GM23338 (cell line): ENCODE results near the gene OR4D5. TPM values are rescaled to one million over a fixed set of nuclear protein-coding genes. Genes with fewer than 3 reads are reported as not detected.

Experiments
- CREB1 ChIP-seq: fragments of 250-450 bp; sonication (Bioruptor Pico); IDR thresholded peaks from 2 replicates; pipeline ENCODE4 v1.5.0; 2020; ENCODE audit warnings: low read depth, mild to moderate bottlenecking, moderate library complexity
- JUNB ChIP-seq: IDR thresholded peaks from one replicate; pipeline ENCODE4 v1.6.1; 2016; ENCODE audit warnings: antibody characterized with exemption; ENCODE audit not compliant: unreplicated experiment
- STAT1 ChIP-seq: IDR thresholded peaks from one replicate; pipeline ENCODE4 v1.6.1; 2016; ENCODE audit warnings: antibody characterized with exemption; ENCODE audit not compliant: unreplicated experiment
- ZNF114 ChIP-seq: fragments of 250-450 bp; sonication (Bioruptor Pico); IDR thresholded peaks from 2 replicates; pipeline ENCODE4 v1.5.0; 2020; ENCODE audit warnings: mild to moderate bottlenecking, moderate library complexity
- ZNF331 ChIP-seq: fragments of 250-450 bp; sonication (Bioruptor Pico); IDR thresholded peaks from 2 replicates; pipeline ENCODE4 v1.5.0; 2020; ENCODE audit warnings: low read depth, mild to moderate bottlenecking, moderate library complexity
- polyA plus RNA-seq: library from polyadenylated mRNA; unstranded; fragments of >200 nt; fragmentation: Nextera tagmentation; extraction: Ambion mirVana; gene quantifications from 2 replicates; pipeline ENCODE4 v1.2.1, GENCODE V29; 2016
- total RNA-seq: library from RNA; depleted of rRNA; stranded (reverse); fragments of >200 nt; shearing (Covaris generic); gene quantifications from 2 replicates; pipeline ENCODE4 v1.2.3, GENCODE V29; 2014
- TF ChIP-seq, protein P1 (sequence below): fragments of 250-450 bp; sonication (Bioruptor Pico); IDR thresholded peaks from 2 replicates; pipeline ENCODE4 v1.5.0; 2020; ENCODE audit warnings: mild to moderate bottlenecking, moderate library complexity
- TF ChIP-seq, protein P2 (sequence below), 2 experiments: fragments of 200-600 bp in 1 of 2; sonication (generic) in 1 of 2; conservative IDR thresholded peaks; 2 replicates each; pipeline versions ENCODE4 v1.5.1 to v1.6.1; 2016 to 2017; ENCODE audit warnings: antibody characterized with exemption in 2 of 2, low read depth in 2 of 2, mild to moderate bottlenecking in 2 of 2, moderate library complexity in 1 of 2
- TF ChIP-seq, protein P3 (sequence below): IDR thresholded peaks from 2 replicates; pipeline ENCODE4 v1.6.1; 2016; ENCODE audit warnings: antibody characterized with exemption

OR4D5 gene
- total and polyA plus RNA-seq, 2 experiments from 2014 or later = not detected

DNA sequence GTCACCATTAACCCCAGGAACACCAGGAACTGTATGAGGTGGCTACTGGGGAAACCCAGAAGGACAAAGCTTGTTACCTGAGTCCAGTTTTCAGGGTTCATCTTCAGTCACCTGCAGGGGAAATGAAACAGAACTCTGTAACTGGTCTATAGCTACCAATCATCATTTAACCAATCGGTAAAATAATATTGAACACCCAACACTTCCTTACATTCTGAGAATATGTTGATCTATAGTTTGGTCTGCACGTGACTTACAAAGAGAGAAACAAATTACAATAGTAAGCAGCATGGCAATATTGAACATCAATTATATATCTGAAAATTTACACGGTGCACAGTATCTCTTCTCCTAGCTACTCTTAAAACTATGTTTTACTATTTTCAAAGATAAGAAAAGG, 4.3 kb downstream of the OR4D5 start, which contains the start of gene OR6T1 (continued):
- TF ChIP-seq, protein P1, sequence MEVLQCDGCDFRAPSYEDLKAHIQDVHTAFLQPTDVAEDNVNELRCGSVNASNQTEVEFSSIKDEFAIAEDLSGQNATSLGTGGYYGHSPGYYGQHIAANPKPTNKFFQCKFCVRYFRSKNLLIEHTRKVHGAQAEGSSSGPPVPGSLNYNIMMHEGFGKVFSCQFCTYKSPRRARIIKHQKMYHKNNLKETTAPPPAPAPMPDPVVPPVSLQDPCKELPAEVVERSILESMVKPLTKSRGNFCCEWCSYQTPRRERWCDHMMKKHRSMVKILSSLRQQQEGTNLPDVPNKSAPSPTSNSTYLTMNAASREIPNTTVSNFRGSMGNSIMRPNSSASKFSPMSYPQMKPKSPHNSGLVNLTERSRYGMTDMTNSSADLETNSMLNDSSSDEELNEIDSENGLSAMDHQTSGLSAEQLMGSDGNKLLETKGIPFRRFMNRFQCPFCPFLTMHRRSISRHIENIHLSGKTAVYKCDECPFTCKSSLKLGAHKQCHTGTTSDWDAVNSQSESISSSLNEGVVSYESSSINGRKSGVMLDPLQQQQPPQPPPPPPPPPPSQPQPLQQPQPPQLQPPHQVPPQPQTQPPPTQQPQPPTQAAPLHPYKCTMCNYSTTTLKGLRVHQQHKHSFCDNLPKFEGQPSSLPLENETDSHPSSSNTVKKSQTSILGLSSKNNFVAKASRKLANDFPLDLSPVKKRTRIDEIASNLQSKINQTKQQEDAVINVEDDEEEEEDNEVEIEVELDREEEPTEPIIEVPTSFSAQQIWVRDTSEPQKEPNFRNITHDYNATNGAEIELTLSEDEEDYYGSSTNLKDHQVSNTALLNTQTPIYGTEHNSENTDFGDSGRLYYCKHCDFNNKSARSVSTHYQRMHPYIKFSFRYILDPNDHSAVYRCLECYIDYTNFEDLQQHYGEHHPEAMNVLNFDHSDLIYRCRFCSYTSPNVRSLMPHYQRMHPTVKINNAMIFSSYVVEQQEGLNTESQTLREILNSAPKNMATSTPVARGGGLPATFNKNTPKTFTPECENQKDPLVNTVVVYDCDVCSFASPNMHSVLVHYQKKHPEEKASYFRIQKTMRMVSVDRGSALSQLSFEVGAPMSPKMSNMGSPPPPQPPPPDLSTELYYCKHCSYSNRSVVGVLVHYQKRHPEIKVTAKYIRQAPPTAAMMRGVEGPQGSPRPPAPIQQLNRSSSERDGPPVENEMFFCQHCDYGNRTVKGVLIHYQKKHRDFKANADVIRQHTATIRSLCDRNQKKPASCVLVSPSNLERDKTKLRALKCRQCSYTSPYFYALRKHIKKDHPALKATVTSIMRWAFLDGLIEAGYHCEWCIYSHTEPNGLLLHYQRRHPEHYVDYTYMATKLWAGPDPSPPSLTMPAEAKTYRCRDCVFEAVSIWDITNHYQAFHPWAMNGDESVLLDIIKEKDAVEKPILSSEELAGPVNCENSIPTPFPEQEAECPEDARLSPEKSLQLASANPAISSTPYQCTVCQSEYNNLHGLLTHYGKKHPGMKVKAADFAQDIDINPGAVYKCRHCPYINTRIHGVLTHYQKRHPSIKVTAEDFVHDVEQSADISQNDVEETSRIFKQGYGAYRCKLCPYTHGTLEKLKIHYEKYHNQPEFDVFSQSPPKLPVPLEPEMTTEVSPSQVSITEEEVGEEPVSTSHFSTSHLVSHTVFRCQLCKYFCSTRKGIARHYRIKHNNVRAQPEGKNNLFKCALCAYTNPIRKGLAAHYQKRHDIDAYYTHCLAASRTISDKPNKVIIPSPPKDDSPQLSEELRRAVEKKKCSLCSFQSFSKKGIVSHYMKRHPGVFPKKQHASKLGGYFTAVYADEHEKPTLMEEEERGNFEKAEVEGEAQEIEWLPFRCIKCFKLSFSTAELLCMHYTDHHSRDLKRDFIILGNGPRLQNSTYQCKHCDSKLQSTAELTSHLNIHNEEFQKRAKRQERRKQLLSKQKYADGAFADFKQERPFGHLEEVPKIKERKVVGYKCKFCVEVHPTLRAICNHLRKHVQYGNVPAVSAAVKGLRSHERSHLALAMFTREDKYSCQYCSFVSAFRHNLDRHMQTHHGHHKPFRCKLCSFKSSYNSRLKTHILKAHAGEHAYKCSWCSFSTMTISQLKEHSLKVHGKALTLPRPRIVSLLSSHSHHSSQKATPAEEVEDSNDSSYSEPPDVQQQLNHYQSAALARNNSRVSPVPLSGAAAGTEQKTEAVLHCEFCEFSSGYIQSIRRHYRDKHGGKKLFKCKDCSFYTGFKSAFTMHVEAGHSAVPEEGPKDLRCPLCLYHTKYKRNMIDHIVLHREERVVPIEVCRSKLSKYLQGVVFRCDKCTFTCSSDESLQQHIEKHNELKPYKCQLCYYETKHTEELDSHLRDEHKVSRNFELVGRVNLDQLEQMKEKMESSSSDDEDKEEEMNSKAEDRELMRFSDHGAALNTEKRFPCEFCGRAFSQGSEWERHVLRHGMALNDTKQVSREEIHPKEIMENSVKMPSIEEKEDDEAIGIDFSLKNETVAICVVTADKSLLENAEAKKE = no peak
- TF ChIP-seq CREB1 (CRISPR knock-in tag) (no peak), STAT1 (no peak), JUNB (no peak), ZNF114 (CRISPR knock-in tag) (no peak), ZNF331 (CRISPR knock-in tag) (no peak)
- TF ChIP-seq, protein P2, sequence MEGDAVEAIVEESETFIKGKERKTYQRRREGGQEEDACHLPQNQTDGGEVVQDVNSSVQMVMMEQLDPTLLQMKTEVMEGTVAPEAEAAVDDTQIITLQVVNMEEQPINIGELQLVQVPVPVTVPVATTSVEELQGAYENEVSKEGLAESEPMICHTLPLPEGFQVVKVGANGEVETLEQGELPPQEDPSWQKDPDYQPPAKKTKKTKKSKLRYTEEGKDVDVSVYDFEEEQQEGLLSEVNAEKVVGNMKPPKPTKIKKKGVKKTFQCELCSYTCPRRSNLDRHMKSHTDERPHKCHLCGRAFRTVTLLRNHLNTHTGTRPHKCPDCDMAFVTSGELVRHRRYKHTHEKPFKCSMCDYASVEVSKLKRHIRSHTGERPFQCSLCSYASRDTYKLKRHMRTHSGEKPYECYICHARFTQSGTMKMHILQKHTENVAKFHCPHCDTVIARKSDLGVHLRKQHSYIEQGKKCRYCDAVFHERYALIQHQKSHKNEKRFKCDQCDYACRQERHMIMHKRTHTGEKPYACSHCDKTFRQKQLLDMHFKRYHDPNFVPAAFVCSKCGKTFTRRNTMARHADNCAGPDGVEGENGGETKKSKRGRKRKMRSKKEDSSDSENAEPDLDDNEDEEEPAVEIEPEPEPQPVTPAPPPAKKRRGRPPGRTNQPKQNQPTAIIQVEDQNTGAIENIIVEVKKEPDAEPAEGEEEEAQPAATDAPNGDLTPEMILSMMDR (conservative IDR thresholded peaks at IDR 0.05; ENCODE audit: low read depth in 2 of 2) = no peak
- TF ChIP-seq, protein P3, sequence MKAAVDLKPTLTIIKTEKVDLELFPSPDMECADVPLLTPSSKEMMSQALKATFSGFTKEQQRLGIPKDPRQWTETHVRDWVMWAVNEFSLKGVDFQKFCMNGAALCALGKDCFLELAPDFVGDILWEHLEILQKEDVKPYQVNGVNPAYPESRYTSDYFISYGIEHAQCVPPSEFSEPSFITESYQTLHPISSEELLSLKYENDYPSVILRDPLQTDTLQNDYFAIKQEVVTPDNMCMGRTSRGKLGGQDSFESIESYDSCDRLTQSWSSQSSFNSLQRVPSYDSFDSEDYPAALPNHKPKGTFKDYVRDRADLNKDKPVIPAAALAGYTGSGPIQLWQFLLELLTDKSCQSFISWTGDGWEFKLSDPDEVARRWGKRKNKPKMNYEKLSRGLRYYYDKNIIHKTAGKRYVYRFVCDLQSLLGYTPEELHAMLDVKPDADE = no peak
